ENCODE results near the gene SETD9. TPM values are rescaled to one million over a fixed set of nuclear protein-coding genes. Genes with fewer than 3 reads are reported as not detected.

The SETD9 gene
- total RNA-seq, 4 donors from 2014 or later, result 9.0 to 24.4 (median 17.6) TPM

GRCh38 chr5:56958595-56958994 lies 49.2 kb downstream of the SETD9 start:
- intact Hi-C loops (cut with DNase I; ENCODE audit: low total_unique reads), result no loop called here
- no peak for DNase-seq (ENCODE audit: low spot score in 2 of 2)
- TF ChIP-seq POLR2A (IDR thresholded peaks at IDR 0.05), result no peak
- TF ChIP-seq CTCF (IDR thresholded peaks at IDR 0.05), result no peak
- 91 to 97% methylated on average over 2 of the region's 2 CpGs for WGBS, 2 donors
- no peak overlapping the region for H3K4me3 ChIP-seq (ENCODE audit: low read depth, poor library complexity, severe bottlenecking)

- no peak for DNase-seq (ENCODE audit: low spot score in 2 of 2)
- no peak for TF ChIP-seq CTCF (IDR thresholded peaks at IDR 0.05)
- no peak for TF ChIP-seq POLR2A (IDR thresholded peaks at IDR 0.05)
- no peak overlapping the region for H3K4me3 ChIP-seq (ENCODE audit: low read depth, poor library complexity, severe bottlenecking)
- intact Hi-C loops (cut with DNase I; ENCODE audit: low total_unique reads), result no loop called here
- WGBS, 2 donors, result 74 to 77% methylated on average over 4 of the region's 4 CpGs
Measured at GRCh38 chr5:56959326-56959725, 49.9 kb downstream of the SETD9 start.

GRCh38 chr5:56961746-56962145 lies 52.4 kb downstream of the SETD9 start:
- no peak overlapping the region for H3K4me3 ChIP-seq (ENCODE audit: low read depth, poor library complexity, severe bottlenecking)
- intact Hi-C loops (cut with DNase I; ENCODE audit: low total_unique reads), result no loop called here
- no peak for DNase-seq (ENCODE audit: low spot score in 2 of 2)
- no peak for TF ChIP-seq CTCF (IDR thresholded peaks at IDR 0.05)
- TF ChIP-seq POLR2A (IDR thresholded peaks at IDR 0.05), result no peak
- 85 to 89% methylated on average over 6 of the region's 6 CpGs for WGBS, 2 donors

- H3K4me3 ChIP-seq (ENCODE audit: low read depth, poor library complexity, severe bottlenecking), result no peak overlapping the region
- WGBS, 2 donors, result 76 to 78% methylated on average over 2 of the region's 2 CpGs
- no peak for TF ChIP-seq POLR2A (IDR thresholded peaks at IDR 0.05)
- no peak for TF ChIP-seq CTCF (IDR thresholded peaks at IDR 0.05)
- intact Hi-C loops (cut with DNase I; ENCODE audit: low total_unique reads), result no loop called here
- no peak for DNase-seq (ENCODE audit: low spot score in 2 of 2)
Measured at GRCh38 chr5:56962286-56962685, 52.9 kb downstream of the SETD9 start.

GRCh38 chr5:56963246-56963645 lies 53.9 kb downstream of the SETD9 start:
- H3K4me3 ChIP-seq (ENCODE audit: low read depth, poor library complexity, severe bottlenecking), result no peak overlapping the region
- intact Hi-C loops (cut with DNase I; ENCODE audit: low total_unique reads), result no loop called here
- no peak for TF ChIP-seq POLR2A (IDR thresholded peaks at IDR 0.05)
- no peak for TF ChIP-seq CTCF (IDR thresholded peaks at IDR 0.05)
- 62 to 63% methylated on average over 5 of the region's 5 CpGs for WGBS, 2 donors
- no peak for DNase-seq (ENCODE audit: low spot score in 2 of 2)

GRCh38 chr5:56964173-56964572 lies 54.8 kb downstream of the SETD9 start:
- WGBS, 2 donors, result 68 to 77% methylated on average over 2 of the region's 2 CpGs
- no peak overlapping the region for H3K4me3 ChIP-seq (ENCODE audit: low read depth, poor library complexity, severe bottlenecking)
- intact Hi-C loops (cut with DNase I; ENCODE audit: low total_unique reads), result no loop called here
- no peak for DNase-seq (ENCODE audit: low spot score in 2 of 2)
- no peak for TF ChIP-seq POLR2A (IDR thresholded peaks at IDR 0.05)
- TF ChIP-seq CTCF (IDR thresholded peaks at IDR 0.05), result no peak

All from lower leg skin (tissue), 4 donors.